Stimulated activated CD8-positive, alpha-beta memory T cell treated with anti-CD3 and anti-CD28 coated beads, Interleukin-12 subunit alpha, Interleukin-12 subunit beta, amount 100 ng/mL, for 4 hours (primary cell): ENCODE measurements around the gene OR51G2.

Source experiments
- DNase-seq: peaks from one replicate; pipeline ENCODE4 v3.0.0-alpha.2; 2020; ENCODE audit warnings: low read depth

The OR51G2 gene

DNA sequence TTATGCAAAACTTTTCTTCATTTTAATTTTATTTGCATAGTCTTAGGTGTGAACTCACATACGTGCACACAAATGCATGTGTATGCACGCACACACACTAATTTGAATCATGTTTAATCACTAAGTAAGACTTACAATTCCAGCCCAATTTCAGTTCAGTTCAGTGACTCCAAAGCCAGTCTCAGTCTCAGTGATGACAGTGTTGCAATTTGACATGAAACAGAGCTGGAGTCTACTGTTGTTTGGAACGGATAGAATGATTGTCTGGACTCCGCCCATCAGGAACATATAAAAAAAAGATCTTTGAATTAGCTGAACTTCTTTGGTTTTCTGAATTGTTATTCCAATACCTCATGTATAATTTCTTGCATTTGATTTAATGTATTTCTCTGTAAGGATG is 55.3 kb downstream of the OR51G2 start:
- DNase-seq: no peak
